ENCODE measurements around the gene ZFAND2A.
"Not testable (repeated sequence)": the region's sequence is repeated elsewhere in the genome, so short reads cannot be mapped to it uniquely, and the experiment has no call there.

The ZFAND2A gene

DNA sequence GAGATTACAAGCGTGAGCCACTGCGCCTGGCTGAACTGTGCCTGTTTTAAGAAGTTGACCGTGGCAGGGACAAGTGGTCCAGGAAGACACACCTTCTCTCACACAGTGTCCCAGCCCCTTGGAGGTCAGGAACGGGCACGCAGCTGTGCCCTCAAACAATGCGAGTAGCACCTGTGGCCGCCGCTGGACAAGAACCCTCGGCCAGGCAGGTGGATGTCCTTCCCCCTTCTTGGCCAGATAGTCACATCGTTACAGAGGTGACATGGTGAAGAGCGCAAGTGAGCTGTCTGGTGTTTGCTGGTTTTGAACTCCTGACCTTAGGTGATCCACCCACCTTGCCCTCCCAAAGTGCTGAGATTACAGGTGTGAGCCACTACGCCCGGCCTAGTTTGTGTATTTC is 8.8 kb downstream of the ZFAND2A start (continued):
- TF ChIP-seq, protein P1, sequence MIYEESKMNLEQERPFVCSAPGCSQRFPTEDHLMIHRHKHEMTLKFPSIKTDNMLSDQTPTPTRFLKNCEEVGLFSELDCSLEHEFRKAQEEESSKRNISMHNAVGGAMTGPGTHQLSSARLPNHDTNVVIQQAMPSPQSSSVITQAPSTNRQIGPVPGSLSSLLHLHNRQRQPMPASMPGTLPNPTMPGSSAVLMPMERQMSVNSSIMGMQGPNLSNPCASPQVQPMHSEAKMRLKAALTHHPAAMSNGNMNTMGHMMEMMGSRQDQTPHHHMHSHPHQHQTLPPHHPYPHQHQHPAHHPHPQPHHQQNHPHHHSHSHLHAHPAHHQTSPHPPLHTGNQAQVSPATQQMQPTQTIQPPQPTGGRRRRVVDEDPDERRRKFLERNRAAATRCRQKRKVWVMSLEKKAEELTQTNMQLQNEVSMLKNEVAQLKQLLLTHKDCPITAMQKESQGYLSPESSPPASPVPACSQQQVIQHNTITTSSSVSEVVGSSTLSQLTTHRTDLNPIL (CRISPR knock-in tag; IDR thresholded peaks at IDR 0.05; ENCODE audit: low read depth) = no peak
- TF ChIP-seq RARB (CRISPR knock-in tag; IDR thresholded peaks at IDR 0.05) = no peak

- TF ChIP-seq POU6F1 (CRISPR knock-in tag; IDR thresholded peaks at IDR 0.05; ENCODE audit: borderline replicate concordance, low read depth) = no peak
- TF ChIP-seq CSDC2 (CRISPR knock-in tag; IDR thresholded peaks at IDR 0.05) = no peak
- TF ChIP-seq, protein P1 (CRISPR knock-in tag; IDR thresholded peaks at IDR 0.05; ENCODE audit: low read depth) = no peak
- TF ChIP-seq TOX (CRISPR knock-in tag; IDR thresholded peaks at IDR 0.05; ENCODE audit: borderline replicate concordance) = no peak
- no peak for TF ChIP-seq SNAI2 (CRISPR knock-in tag; IDR thresholded peaks at IDR 0.05)
- TF ChIP-seq ZNF70 (CRISPR knock-in tag; IDR thresholded peaks at IDR 0.05) = no peak
- no peak for TF ChIP-seq ZNF8 (CRISPR knock-in tag; IDR thresholded peaks at IDR 0.05)
- no peak for TF ChIP-seq ZFP3 (CRISPR knock-in tag; IDR thresholded peaks at IDR 0.05)
- TF ChIP-seq PPARA (CRISPR knock-in tag; IDR thresholded peaks at IDR 0.05; ENCODE audit: borderline replicate concordance) = no peak
- no peak for TF ChIP-seq ZFP30 (CRISPR knock-in tag; IDR thresholded peaks at IDR 0.05)
- ATAC-seq = no peak; the same call in 2 of the 3 replicates
These were observed 9.5 kb downstream of the ZFAND2A start for GRCh38 chr7:1150400-1151002.

GRCh38 chr7:1149351-1149794 is 10.6 kb downstream of the ZFAND2A start:
- TF ChIP-seq RARB (CRISPR knock-in tag; IDR thresholded peaks at IDR 0.05) (no peak), PATZ1 (CRISPR knock-in tag; IDR thresholded peaks at IDR 0.05; ENCODE audit: borderline replicate concordance) (no peak), ZC3H10 (CRISPR knock-in tag; IDR thresholded peaks at IDR 0.05) (no peak), ESRRG (CRISPR knock-in tag; IDR thresholded peaks at IDR 0.05) (no peak), ZNF565 (CRISPR knock-in tag; conservative IDR thresholded peaks at IDR 0.05; ENCODE audit: low read depth) (no peak), POU6F1 (CRISPR knock-in tag; IDR thresholded peaks at IDR 0.05; ENCODE audit: borderline replicate concordance, low read depth) (no peak), CSDC2 (CRISPR knock-in tag; IDR thresholded peaks at IDR 0.05) (no peak), PPARA (CRISPR knock-in tag; IDR thresholded peaks at IDR 0.05; ENCODE audit: borderline replicate concordance) (no peak), ZNF8 (CRISPR knock-in tag; IDR thresholded peaks at IDR 0.05) (no peak), SNAI2 (CRISPR knock-in tag; IDR thresholded peaks at IDR 0.05) (no peak), TCF4 (CRISPR knock-in tag; IDR thresholded peaks at IDR 0.05; ENCODE audit: borderline replicate concordance) (no peak)
- TF ChIP-seq, protein P2, sequence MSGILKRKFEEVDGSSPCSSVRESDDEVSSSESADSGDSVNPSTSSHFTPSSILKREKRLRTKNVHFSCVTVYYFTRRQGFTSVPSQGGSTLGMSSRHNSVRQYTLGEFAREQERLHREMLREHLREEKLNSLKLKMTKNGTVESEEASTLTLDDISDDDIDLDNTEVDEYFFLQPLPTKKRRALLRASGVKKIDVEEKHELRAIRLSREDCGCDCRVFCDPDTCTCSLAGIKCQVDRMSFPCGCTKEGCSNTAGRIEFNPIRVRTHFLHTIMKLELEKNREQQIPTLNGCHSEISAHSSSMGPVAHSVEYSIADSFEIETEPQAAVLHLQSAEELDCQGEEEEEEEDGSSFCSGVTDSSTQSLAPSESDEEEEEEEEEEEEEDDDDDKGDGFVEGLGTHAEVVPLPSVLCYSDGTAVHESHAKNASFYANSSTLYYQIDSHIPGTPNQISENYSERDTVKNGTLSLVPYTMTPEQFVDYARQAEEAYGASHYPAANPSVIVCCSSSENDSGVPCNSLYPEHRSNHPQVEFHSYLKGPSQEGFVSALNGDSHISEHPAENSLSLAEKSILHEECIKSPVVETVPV (CRISPR knock-in tag; IDR thresholded peaks at IDR 0.05) = no peak
- TF ChIP-seq, protein P3, sequence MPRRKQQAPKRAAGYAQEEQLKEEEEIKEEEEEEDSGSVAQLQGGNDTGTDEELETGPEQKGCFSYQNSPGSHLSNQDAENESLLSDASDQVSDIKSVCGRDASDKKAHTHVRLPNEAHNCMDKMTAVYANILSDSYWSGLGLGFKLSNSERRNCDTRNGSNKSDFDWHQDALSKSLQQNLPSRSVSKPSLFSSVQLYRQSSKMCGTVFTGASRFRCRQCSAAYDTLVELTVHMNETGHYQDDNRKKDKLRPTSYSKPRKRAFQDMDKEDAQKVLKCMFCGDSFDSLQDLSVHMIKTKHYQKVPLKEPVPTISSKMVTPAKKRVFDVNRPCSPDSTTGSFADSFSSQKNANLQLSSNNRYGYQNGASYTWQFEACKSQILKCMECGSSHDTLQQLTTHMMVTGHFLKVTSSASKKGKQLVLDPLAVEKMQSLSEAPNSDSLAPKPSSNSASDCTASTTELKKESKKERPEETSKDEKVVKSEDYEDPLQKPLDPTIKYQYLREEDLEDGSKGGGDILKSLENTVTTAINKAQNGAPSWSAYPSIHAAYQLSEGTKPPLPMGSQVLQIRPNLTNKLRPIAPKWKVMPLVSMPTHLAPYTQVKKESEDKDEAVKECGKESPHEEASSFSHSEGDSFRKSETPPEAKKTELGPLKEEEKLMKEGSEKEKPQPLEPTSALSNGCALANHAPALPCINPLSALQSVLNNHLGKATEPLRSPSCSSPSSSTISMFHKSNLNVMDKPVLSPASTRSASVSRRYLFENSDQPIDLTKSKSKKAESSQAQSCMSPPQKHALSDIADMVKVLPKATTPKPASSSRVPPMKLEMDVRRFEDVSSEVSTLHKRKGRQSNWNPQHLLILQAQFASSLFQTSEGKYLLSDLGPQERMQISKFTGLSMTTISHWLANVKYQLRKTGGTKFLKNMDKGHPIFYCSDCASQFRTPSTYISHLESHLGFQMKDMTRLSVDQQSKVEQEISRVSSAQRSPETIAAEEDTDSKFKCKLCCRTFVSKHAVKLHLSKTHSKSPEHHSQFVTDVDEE (CRISPR knock-in tag; IDR thresholded peaks at IDR 0.05) = no peak
- ATAC-seq = no peak; the same call in 2 of the 3 replicates

DNA sequence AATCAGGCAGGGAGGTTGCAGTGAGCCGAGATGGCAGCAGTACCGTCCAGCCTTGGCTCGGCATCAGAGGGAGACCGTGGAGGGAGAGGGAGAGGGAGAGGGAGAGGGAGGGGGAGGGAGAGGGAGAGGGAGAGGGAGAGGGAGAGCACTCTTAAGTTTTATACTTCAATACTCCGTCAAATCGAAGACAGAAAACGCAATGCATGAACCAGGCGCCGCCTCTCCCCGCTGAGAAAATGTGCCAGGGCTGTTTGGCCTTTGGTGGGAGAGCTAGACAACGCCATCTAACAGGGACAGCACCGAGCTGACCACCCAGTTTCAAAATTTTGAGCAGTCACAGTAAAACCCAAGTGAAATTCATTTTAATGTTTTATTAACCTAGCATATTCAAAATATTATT is 12.1 kb downstream of the ZFAND2A start:
- ATAC-seq = not testable (repeated sequence)
